Measurements from ENCODE around the gene E2F4.

DNA sequence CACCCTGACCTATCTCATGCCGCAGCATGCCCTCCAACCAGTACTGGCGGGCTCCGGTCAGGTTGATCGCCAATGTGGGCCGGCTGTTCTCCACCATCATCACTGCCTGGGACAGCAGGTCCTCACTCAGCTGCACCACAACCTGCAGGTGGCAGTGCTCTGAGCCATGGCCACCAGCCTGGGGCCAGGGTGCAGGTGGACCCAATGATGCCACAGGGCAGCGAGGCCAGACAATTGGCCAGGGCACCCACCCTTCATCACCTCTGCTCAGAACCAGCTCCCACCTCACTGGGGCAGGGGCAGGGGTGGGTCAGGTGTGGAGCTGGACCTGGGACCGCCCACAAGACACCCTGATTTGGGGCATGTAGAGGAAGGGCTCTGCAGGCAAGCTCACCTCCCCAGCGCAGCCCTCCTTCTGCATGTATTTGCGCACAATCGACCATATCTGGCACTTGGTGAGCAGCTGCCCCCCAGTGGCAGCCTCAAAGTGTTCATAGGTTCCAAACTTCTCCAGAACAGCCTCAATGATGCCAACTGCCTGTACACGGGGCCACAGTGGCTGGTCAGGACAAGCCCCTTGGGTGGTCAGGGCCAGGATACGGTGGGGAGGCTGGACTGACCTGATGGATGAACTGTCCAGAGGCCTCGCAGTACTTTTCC lies 12.4 kb upstream of the E2F4 start:
- TF ChIP-seq, protein P1, sequence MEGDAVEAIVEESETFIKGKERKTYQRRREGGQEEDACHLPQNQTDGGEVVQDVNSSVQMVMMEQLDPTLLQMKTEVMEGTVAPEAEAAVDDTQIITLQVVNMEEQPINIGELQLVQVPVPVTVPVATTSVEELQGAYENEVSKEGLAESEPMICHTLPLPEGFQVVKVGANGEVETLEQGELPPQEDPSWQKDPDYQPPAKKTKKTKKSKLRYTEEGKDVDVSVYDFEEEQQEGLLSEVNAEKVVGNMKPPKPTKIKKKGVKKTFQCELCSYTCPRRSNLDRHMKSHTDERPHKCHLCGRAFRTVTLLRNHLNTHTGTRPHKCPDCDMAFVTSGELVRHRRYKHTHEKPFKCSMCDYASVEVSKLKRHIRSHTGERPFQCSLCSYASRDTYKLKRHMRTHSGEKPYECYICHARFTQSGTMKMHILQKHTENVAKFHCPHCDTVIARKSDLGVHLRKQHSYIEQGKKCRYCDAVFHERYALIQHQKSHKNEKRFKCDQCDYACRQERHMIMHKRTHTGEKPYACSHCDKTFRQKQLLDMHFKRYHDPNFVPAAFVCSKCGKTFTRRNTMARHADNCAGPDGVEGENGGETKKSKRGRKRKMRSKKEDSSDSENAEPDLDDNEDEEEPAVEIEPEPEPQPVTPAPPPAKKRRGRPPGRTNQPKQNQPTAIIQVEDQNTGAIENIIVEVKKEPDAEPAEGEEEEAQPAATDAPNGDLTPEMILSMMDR (conservative IDR thresholded peaks at IDR 0.05; ENCODE audit: low read depth, low read length) = peak; percentile 38; the same call in 1 of the 2 replicates
- no peak for TF ChIP-seq EZH2 (IDR thresholded peaks at IDR 0.05; ENCODE audit: low read length, unreplicated experiment)
- TF ChIP-seq EZH2phosphoT487 (IDR thresholded peaks at IDR 0.05; ENCODE audit: borderline replicate concordance, low read length) = no peak
